GM23338 (cell line): ENCODE measurements around the gene DPYSL3. TPM values are rescaled to one million over a fixed set of nuclear protein-coding genes. Genes with fewer than 3 reads are reported as not detected.
A peak's percentile ranks its signal among the peaks of the same experiment; 100 is the strongest.

Experiments
- ATAC-seq: fragments of 200-7000 bp; cut with Tn5 transposase; 3 replicates; pipeline ENCODE4 v1.9.1; 2020
- DNase-seq: peaks from one replicate; pipeline ENCODE4 v3.0.0-alpha.2; 2015; ENCODE audit warnings: low spot score
- H2AFZ ChIP-seq: fragments of 200-600 bp; sonication (generic); 2 replicates; pipeline ENCODE4 v1.8.0; 2016; ENCODE audit warnings: antibody characterized with exemption, mild to moderate bottlenecking, moderate library complexity
- H3F3A ChIP-seq: fragments of 200-600 bp; sonication (generic); replicated peaks from 2 replicates; pipeline ENCODE4 v1.8.0; 2017; ENCODE audit warnings: antibody characterized with exemption, mixed run types, low read depth
- H3K27ac ChIP-seq: fragments of 200-600 bp; sonication (generic); 2 replicates; pipeline ENCODE4 v1.6.1; 2016; ENCODE audit warnings: low read depth
- H3K27me3 ChIP-seq: fragments of 200-600 bp; sonication (generic); 2 replicates; pipeline ENCODE4 v1.8.0; 2016; ENCODE audit warnings: mild to moderate bottlenecking, mixed run types, moderate library complexity; ENCODE audit not compliant: insufficient read depth
- H3K36me3 ChIP-seq: fragments of 200-600 bp; sonication (generic); 2 replicates; pipeline ENCODE4 v1.8.0; 2016; ENCODE audit warnings: mild to moderate bottlenecking; ENCODE audit not compliant: insufficient read depth
- H3K4me1 ChIP-seq: fragments of 200-600 bp; sonication (generic); 2 replicates; pipeline ENCODE4 v1.8.0; 2016; ENCODE audit warnings: mild to moderate bottlenecking, moderate library complexity; ENCODE audit not compliant: insufficient read depth
- H3K4me2 ChIP-seq: fragments of 200-600 bp; sonication (generic); 2 replicates; pipeline ENCODE4 v1.7.1; 2017; ENCODE audit warnings: mixed run types
- H3K4me3 ChIP-seq: fragments of 200-600 bp; sonication (generic); 2 replicates; pipeline ENCODE4 v1.6.1; 2016; ENCODE audit warnings: mixed run types
- H3K79me2 ChIP-seq: fragments of 200-600 bp; sonication (generic); replicated peaks from 2 replicates; pipeline ENCODE4 v1.8.0; 2017; ENCODE audit warnings: mild to moderate bottlenecking; ENCODE audit not compliant: insufficient read depth
- H3K9me2 ChIP-seq: fragments of 200-600 bp; sonication (generic); 2 replicates; pipeline ENCODE4 v1.8.0; 2017; ENCODE audit not compliant: insufficient read depth
- H4K20me1 ChIP-seq: fragments of 200-600 bp; sonication (generic); replicated peaks from 2 replicates; pipeline ENCODE4 v1.8.0; 2017; ENCODE audit warnings: mild to moderate bottlenecking; ENCODE audit not compliant: insufficient read depth
- H3K27ac Mint-ChIP-seq: 2 replicates; pipeline ENCODE4 v1.8.0; 2020; ENCODE audit warnings: inconsistent platforms, mild to moderate bottlenecking, moderate library complexity, mixed read lengths
- H3K27me3 Mint-ChIP-seq: 3 replicates; pipeline ENCODE4 v1.8.0; 2022; ENCODE audit warnings: low read depth, mild to moderate bottlenecking, moderate library complexity, mixed read lengths, inconsistent platforms; ENCODE audit not compliant: insufficient read depth, poor library complexity
- H3K36me3 Mint-ChIP-seq: 3 replicates; pipeline ENCODE4 v1.8.0; 2021; ENCODE audit warnings: low read depth, mild to moderate bottlenecking, inconsistent platforms, moderate library complexity, mixed read lengths
- H3K4me1 Mint-ChIP-seq: 3 replicates; pipeline ENCODE4 v1.8.0; 2020; ENCODE audit warnings: mild to moderate bottlenecking, inconsistent platforms, mixed read lengths
- H3K4me3 Mint-ChIP-seq: 3 replicates; pipeline ENCODE4 v1.8.0; 2021; ENCODE audit warnings: moderate library complexity, mild to moderate bottlenecking, inconsistent platforms, mixed read lengths
- H3K9me3 Mint-ChIP-seq: 3 replicates; pipeline ENCODE4 v1.8.0; 2020; ENCODE audit warnings: moderate library complexity, mild to moderate bottlenecking, inconsistent platforms, mixed read lengths
- CREB1 ChIP-seq: fragments of 250-450 bp; sonication (Bioruptor Pico); IDR thresholded peaks from 2 replicates; pipeline ENCODE4 v1.5.0; 2020; ENCODE audit warnings: low read depth, mild to moderate bottlenecking, moderate library complexity
- EZH2 ChIP-seq: fragments of 200-600 bp; sonication (generic); IDR thresholded peaks from one replicate; pipeline ENCODE4 v1.8.0; 2017; ENCODE audit warnings: antibody characterized with exemption, mild to moderate bottlenecking, low read depth; ENCODE audit not compliant: unreplicated experiment
- EZH2phosphoT487 ChIP-seq: fragments of 200-600 bp; sonication (generic); IDR thresholded peaks from one replicate; pipeline ENCODE4 v1.8.1; 2018; ENCODE audit warnings: antibody characterized with exemption; ENCODE audit not compliant: unreplicated experiment
- JUNB ChIP-seq: IDR thresholded peaks from one replicate; pipeline ENCODE4 v1.6.1; 2016; ENCODE audit warnings: antibody characterized with exemption; ENCODE audit not compliant: unreplicated experiment
- NANOG ChIP-seq: IDR thresholded peaks from 2 replicates; pipeline ENCODE4 v1.6.1; 2016; ENCODE audit warnings: antibody characterized with exemption, borderline replicate concordance
- REST ChIP-seq: IDR thresholded peaks from one replicate; pipeline ENCODE4 v1.6.1; 2018; ENCODE audit warnings: antibody characterized with exemption; ENCODE audit not compliant: unreplicated experiment
- ZNF114 ChIP-seq: fragments of 250-450 bp; sonication (Bioruptor Pico); IDR thresholded peaks from 2 replicates; pipeline ENCODE4 v1.5.0; 2020; ENCODE audit warnings: mild to moderate bottlenecking, moderate library complexity
- ZNF462 ChIP-seq: fragments of 250-450 bp; sonication (Bioruptor Pico); IDR thresholded peaks from 2 replicates; pipeline ENCODE4 v1.5.0; 2020; ENCODE audit warnings: mild to moderate bottlenecking, moderate library complexity
- polyA plus RNA-seq: library from polyadenylated mRNA; unstranded; fragments of >200 nt; fragmentation: Nextera tagmentation; extraction: Ambion mirVana; gene quantifications from 2 replicates; pipeline ENCODE4 v1.2.1, GENCODE V29; 2016
- total RNA-seq: library from RNA; depleted of rRNA; stranded (reverse); fragments of >200 nt; shearing (Covaris generic); gene quantifications from 2 replicates; pipeline ENCODE4 v1.2.3, GENCODE V29; 2014

Gene DPYSL3
- total and polyA plus RNA-seq, 2 experiments from 2014 or later, result 97.6 to 455 TPM

GRCh38 chr5:147484708-147485020 is 25.2 kb downstream of the DPYSL3 start (continued):
- TF ChIP-seq ZNF462 (CRISPR knock-in tag), result no peak
- no peak for TF ChIP-seq EZH2phosphoT487
- no peak for TF ChIP-seq ZNF114 (CRISPR knock-in tag)
- no peak for TF ChIP-seq EZH2
- no peak for TF ChIP-seq NANOG
- no peak for TF ChIP-seq JUNB

- H3K4me1 Mint-ChIP-seq, result peaks cover 61% of the 10 kb centered on the region
- no peak for TF ChIP-seq ZNF114 (CRISPR knock-in tag)
- TF ChIP-seq CREB1 (CRISPR knock-in tag), result no peak
- no peak for TF ChIP-seq EZH2
- no peak for TF ChIP-seq REST
- no peak for TF ChIP-seq EZH2phosphoT487
- H3K27ac Mint-ChIP-seq, result peak overlapping the region; percentile 51
- H3K36me3 ChIP-seq, result no peaks in the 10 kb centered on the region
- no peaks in the 10 kb centered on the region for H3K9me3 Mint-ChIP-seq
- H3K36me3 Mint-ChIP-seq, result peaks cover 3% of the 10 kb centered on the region; the same call in 1 of the 3 replicates
- peaks cover 64% of the 10 kb centered on the region for H3K79me2 ChIP-seq
- H3K27me3 ChIP-seq, result no peaks in the 10 kb centered on the region
- ATAC-seq (no peak), DNase-seq (no peak)
- peak overlapping the region; percentile 64; the same call in 1 of the 2 replicates for H3K27ac ChIP-seq
- no peak overlapping the region for H2AFZ ChIP-seq
- H3K4me3 ChIP-seq, result no peak overlapping the region
- peak overlapping the region; percentile 40; the same call in 1 of the 2 replicates for H3K4me2 ChIP-seq
- H3F3A ChIP-seq, result no peaks in the 10 kb centered on the region; the same call in none of the 2 replicates
- H3K4me1 ChIP-seq, result peaks cover 71% of the 10 kb centered on the region
- no peaks in the 10 kb centered on the region for H3K27me3 Mint-ChIP-seq
- no peaks in the 10 kb centered on the region for H3K9me2 ChIP-seq
- no peak overlapping the region for H3K4me3 Mint-ChIP-seq
- H4K20me1 ChIP-seq, result no peaks in the 10 kb centered on the region
Observed at GRCh38 chr5:147483961-147484707, 25.7 kb downstream of the DPYSL3 start.
